Neutrophil (primary cell): Measurements from ENCODE around the gene BMPR1A.

ENCODE experiments used
- H3K27ac ChIP-seq: fragments of 200-600 bp; sonication (generic); 2 replicates; pipeline ENCODE4 v1.5.1; 2016; ENCODE audit warnings: mild to moderate bottlenecking, moderate library complexity
- H3K27me3 ChIP-seq: fragments of 200-600 bp; sonication (generic); 2 replicates; pipeline ENCODE4 v1.6.0; 2016; ENCODE audit warnings: mild to moderate bottlenecking
- H3K36me3 ChIP-seq: fragments of 200-600 bp; sonication (generic); 2 replicates; pipeline ENCODE4 v1.5.1; 2017
- H3K4me1 ChIP-seq, 2 experiments: fragments of 200-600 bp in 1 of 2; sonication (generic) in 1 of 2; 1 replicate in 1 of 2; 2 replicates in 1 of 2; pipeline versions ENCODE4 v1.5.1 to v1.6.1; 2013 to 2016; ENCODE audit warnings: low read depth in 1 of 2, low read length in 1 of 2, mild to moderate bottlenecking in 1 of 2, moderate library complexity in 1 of 2; ENCODE audit not compliant: control insufficient read depth in 1 of 2, insufficient read depth in 1 of 2
- H3K4me3 ChIP-seq, 2 experiments: fragments of 200-600 bp in 1 of 2; sonication (generic) in 1 of 2; 1 replicate in 1 of 2; 2 replicates in 1 of 2; pipeline ENCODE4 v1.5.1; 2013 to 2016; ENCODE audit warnings: low read depth in 1 of 2, low read length in 1 of 2, mild to moderate bottlenecking in 1 of 2, moderate library complexity in 1 of 2
- H3K9me3 ChIP-seq: fragments of 200-600 bp; sonication (generic); 2 replicates; pipeline ENCODE4 v1.5.1; 2016
- CTCF ChIP-seq: fragments of 200-600 bp; sonication (generic); IDR thresholded peaks from 2 replicates; pipeline ENCODE4 v1.5.1; 2016; ENCODE audit warnings: antibody characterized with exemption

The BMPR1A gene

GRCh38 chr10:86779220-86780017 is 23.0 kb downstream of the BMPR1A start:
- Histone ChIP-seq H3K4me1 (no peaks in the 10 kb centered on the region), H3K27me3 (peaks cover 30% of the 10 kb centered on the region), H3K27ac (no peak overlapping the region), H3K36me3 (no peaks in the 10 kb centered on the region), H3K4me3 (no peak overlapping the region), H3K9me3 (no peaks in the 10 kb centered on the region)
- no peak for TF ChIP-seq CTCF

GRCh38 chr10:86782701-86783418 is 26.4 kb downstream of the BMPR1A start:
- no peaks in the 10 kb centered on the region for H3K9me3 ChIP-seq
- peaks cover 10% of the 10 kb centered on the region for H3K27me3 ChIP-seq
- H3K4me1 ChIP-seq, result no peaks in the 10 kb centered on the region
- TF ChIP-seq CTCF, result no peak
- no peak overlapping the region for H3K27ac ChIP-seq
- H3K36me3 ChIP-seq, result no peaks in the 10 kb centered on the region
- no peak overlapping the region for H3K4me3 ChIP-seq

- no peak for TF ChIP-seq CTCF
Observed at GRCh38 chr10:86785037-86785436, 28.6 kb downstream of the BMPR1A start.

GRCh38 chr10:86785968-86786367 is 29.5 kb downstream of the BMPR1A start:
- no peak overlapping the region for H3K27ac ChIP-seq
- H3K27me3 ChIP-seq, result peaks cover 7% of the 10 kb centered on the region
- no peaks in the 10 kb centered on the region for H3K9me3 ChIP-seq
- H3K4me1 ChIP-seq, result no peaks in the 10 kb centered on the region
- no peak for TF ChIP-seq CTCF
- H3K4me3 ChIP-seq, result no peak overlapping the region
- no peaks in the 10 kb centered on the region for H3K36me3 ChIP-seq

More at GRCh38 chr10:86785037-86785436, 28.6 kb downstream of the BMPR1A start:
- Histone ChIP-seq H3K27me3 (peaks cover 7% of the 10 kb centered on the region), H3K4me3 (no peak overlapping the region), H3K9me3 (no peaks in the 10 kb centered on the region), H3K36me3 (no peaks in the 10 kb centered on the region), H3K4me1 (no peaks in the 10 kb centered on the region), H3K27ac (no peak overlapping the region)

- Histone ChIP-seq H3K27me3 (peaks cover 7% of the 10 kb centered on the region), H3K4me3 (no peak overlapping the region), H3K36me3 (no peaks in the 10 kb centered on the region)
Observed at GRCh38 chr10:86786368-86786767, 29.9 kb downstream of the BMPR1A start.

More at GRCh38 chr10:86786368-86786767, 29.9 kb downstream of the BMPR1A start:
- TF ChIP-seq CTCF, result no peak
- Histone ChIP-seq H3K4me1 (no peaks in the 10 kb centered on the region), H3K9me3 (no peaks in the 10 kb centered on the region), H3K27ac (no peak overlapping the region)
